DMS 273 treated with DMSO at 0.1 percent for 48 hours (cell line): ENCODE measurements around the gene FFAR4.
A peak's percentile ranks its signal among the peaks of the same experiment; 100 is the strongest.

ENCODE experiments used
- DNase-seq: peaks from one replicate; lab custom pipeline; 2025; lab: John Stamatoyannopoulos, UW

The FFAR4 gene

GRCh38 chr10:93599778-93600177 is 33.3 kb downstream of the FFAR4 start:
- no peak for DNase-seq

GRCh38 chr10:93600446-93601145 is 34.1 kb downstream of the FFAR4 start:
- no peak for DNase-seq

DNA sequence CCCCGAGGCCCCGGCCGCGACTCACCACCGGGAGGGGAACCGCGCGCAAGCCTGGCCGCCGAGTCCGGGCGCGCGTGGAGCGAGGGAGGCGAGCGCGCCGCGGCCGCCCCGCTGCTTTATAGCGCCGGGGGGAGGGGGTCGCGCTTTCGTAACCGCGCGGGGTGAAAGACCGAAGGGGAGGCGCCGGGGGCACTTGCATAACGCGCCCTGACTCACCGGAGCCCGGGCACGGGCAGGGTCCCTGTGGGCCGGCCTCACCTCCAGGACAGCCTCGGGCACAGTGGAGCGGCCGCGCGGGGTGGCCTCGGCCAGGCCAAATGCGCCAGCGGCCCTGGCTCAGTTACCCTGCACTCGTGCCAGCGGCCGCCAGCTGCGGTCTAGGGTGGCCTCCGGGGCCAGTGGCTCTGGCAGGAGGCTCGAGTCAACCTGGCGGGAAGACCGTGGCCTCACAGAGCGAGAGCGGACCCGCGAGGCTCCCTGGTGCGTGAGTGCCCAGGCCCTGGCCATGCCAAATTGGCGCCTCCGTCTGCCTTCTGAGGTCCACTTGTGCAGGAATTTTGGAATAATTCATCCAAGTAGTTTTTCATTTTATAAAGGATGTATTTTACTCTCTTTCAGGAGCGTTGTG is 34.8 kb downstream of the FFAR4 start, which contains the start of gene RBP4:
Gene RBP4 (minus strand): TSS at position 90 of the 628 bp plus-strand sequence. CDS start 207 bp downstream, outside the sequence.
- no peak for DNase-seq

DNA sequence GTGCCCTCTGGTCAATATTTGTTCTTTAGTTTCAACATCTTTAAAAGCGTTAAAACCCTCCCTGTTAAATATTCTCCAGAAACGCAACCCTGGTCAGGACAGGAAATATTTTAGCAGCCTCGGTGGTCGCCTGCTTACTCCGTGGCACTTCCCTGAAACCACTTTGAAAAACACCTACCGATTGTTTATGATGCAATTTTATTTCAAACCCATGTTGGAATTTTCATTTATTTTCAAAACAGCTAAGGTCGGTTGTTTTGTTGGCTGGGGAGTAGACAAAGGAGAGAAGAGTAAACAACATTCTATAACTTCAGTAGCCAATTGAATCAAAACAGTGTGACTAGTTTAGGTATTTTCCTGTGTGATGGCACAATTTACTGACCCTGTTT is 35.3 kb downstream of the FFAR4 start:
- no peak for DNase-seq

- no peak for DNase-seq
Measured at GRCh38 chr10:93603023-93603422, 36.6 kb downstream of the FFAR4 start.

GRCh38 chr10:93604146-93604545 is 37.7 kb downstream of the FFAR4 start:
- DNase-seq, result no peak

DNA sequence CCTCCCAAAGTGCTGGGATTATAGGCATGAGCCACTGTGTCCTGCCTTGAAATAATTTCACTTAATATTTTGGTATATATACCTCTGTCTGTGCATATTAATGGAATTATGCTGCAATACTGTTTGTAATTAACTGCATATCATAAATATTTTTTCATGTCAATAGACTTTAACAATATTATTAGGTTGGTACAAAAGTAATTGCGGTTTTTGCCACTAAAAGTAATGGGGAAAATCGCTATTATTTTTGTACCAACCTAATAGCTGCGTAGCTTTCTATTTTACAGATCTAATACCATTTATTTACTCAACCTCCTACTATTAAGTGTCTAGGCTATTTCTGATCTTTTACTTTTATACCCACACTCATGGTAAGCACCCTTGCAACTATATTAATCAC is 42.0 kb downstream of the FFAR4 start:
- DNase-seq, result no peak

- no peak for DNase-seq
Measured at GRCh38 chr10:93612311-93612710, 45.8 kb downstream of the FFAR4 start, which contains the start of gene PDE6C. Gene PDE6C, plus strand, starts transcription at chr10:93612537. Its CDS starts 189 bp downstream, at chr10:93612726.

- no peak for DNase-seq
Measured at GRCh38 chr10:93613126-93613525, 46.7 kb downstream of the FFAR4 start.

GRCh38 chr10:93614101-93614825 is 47.8 kb downstream of the FFAR4 start:
- DNase-seq, result no peak

- DNase-seq, result no peak
Measured at GRCh38 chr10:93615576-93616235, 49.2 kb downstream of the FFAR4 start.

DNA sequence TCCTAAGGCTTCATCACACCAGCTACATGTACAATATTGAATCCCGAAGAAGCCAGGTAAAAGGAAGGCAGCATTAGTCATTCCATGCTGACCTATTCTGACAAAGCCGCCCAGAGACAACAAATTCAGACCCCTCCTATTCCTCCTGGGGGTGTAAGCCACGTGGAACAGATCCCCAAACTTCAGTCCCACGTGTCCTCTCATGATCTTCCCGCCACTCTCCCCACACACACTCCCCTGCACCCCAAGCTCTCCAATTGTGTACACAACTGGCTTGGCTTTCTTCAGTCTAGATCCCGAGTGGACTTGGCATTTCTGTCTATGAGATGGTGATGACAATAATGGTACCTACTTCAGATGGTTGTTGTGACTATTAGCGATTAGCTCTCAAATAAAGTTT is 54.5 kb downstream of the FFAR4 start:
- no peak for DNase-seq

DNA sequence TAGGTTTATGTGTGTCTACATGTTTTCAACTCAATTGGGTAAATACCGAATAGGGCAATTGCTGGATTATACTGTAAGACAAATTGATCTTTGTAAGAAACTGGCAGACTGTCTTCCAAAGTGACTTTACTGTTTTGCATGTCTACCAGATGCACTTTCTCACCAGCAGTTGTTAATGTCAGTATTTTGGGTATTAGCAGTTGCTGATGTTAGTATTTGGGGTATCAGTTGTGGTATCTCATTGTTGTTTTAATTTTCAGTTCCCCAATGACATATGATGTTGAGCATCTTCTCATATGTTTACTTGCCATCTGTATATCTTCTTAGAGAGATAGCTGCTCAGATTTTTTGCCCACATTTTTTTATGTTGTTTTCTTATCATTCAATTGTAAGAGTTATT is 56.5 kb downstream of the FFAR4 start:
- no peak for DNase-seq

DNA sequence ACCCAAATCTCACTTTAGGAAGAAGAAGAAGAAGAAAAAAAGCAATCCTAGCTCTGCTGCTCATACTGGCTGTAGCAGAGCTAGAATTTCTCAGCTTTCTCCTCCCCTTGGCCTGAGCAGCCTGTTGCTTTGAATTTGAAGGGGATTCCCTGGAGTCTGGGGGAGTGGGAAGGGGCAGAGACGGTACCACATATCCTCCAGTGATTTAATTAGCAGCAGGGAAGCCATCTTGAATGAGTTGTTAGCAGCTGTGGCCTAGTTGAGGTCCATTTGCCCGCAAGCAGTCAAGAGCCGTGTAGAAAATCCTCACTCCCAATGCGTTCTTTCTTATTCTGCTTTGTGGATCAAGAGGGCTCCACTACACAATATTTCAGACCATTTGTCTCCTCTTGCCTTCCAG is 62.4 kb downstream of the FFAR4 start:
- no peak for DNase-seq

DNA sequence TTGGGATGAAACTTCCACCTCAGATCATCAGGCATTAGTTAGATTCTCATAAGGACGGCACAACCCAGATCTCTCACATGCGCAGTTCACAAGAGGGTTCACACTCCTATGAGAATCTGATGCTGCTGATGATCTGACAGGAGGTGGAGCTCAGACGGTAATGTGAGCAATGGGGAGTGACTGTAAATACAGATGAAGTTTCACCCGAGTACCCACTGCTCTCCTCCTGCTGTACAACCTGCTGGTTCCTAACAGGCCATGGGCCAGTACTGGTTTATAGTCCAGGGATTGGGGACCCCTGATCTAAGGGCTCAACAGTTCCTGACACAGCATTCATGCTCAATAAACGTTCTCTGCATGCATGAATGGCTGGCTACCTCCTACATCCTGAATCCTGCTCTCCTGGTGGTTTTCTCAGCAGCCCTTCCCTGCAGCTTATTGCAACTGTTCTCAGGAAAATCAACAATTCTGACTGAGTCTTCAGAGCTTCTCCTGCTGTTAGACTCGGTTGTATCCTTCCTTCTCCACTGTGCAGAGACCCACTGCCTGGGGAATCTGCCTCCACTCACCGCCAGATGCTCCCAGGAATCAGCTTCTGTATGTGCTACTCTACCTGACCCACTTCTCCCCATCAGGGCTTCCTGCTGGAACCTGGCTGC is 63.3 kb downstream of the FFAR4 start:
- peak; percentile 18 for DNase-seq

- DNase-seq, result peak; percentile 38
Measured at GRCh38 chr10:93630625-93631557, 64.4 kb downstream of the FFAR4 start.
